HEK293 (cell line): ENCODE data around the gene CLIP1.

Source experiments
- BCL11B ChIP-seq: fragments of 450-650 bp; formaldehyde crosslinking; IDR thresholded peaks from 2 replicates; pipeline ENCODE4 v1.5.1; 2016; ENCODE audit warnings: low read depth, missing biosample characterization, missing genetic modification characterization
- MZF1 ChIP-seq: fragments of 450-650 bp; formaldehyde crosslinking; IDR thresholded peaks from 2 replicates; pipeline ENCODE4 v1.5.1; 2017; ENCODE audit warnings: missing biosample characterization, missing genetic modification characterization, borderline replicate concordance
- ZNF248 ChIP-seq: fragments of 450-650 bp; formaldehyde crosslinking; IDR thresholded peaks from 2 replicates; pipeline ENCODE4 v1.5.1; 2017; ENCODE audit warnings: missing biosample characterization, missing genetic modification characterization
- ZNF335 ChIP-seq: fragments of 450-650 bp; formaldehyde crosslinking; conservative IDR thresholded peaks from 2 replicates; pipeline ENCODE4 v1.5.1; 2016; ENCODE audit warnings: missing biosample characterization, missing genetic modification characterization
- ZNF366 ChIP-seq: fragments of 450-650 bp; formaldehyde crosslinking; conservative IDR thresholded peaks from 2 replicates; pipeline ENCODE4 v1.5.1; 2016; ENCODE audit warnings: missing biosample characterization, missing genetic modification characterization
- TF ChIP-seq, protein P1 (sequence below): fragments of 450-650 bp; formaldehyde crosslinking; IDR thresholded peaks from 2 replicates; pipeline ENCODE4 v1.5.1; 2016; ENCODE audit warnings: missing biosample characterization, missing genetic modification characterization
- TF ChIP-seq, protein P2 (sequence below): fragments of 450-650 bp; formaldehyde crosslinking; IDR thresholded peaks from 2 replicates; pipeline ENCODE4 v1.5.1; 2016; ENCODE audit warnings: missing biosample characterization, missing genetic modification characterization
- TF ChIP-seq, protein P3 (sequence below): fragments of 450-650 bp; formaldehyde crosslinking; IDR thresholded peaks from 2 replicates; pipeline ENCODE4 v1.5.1; 2016; ENCODE audit warnings: missing biosample characterization, missing genetic modification characterization
- TF ChIP-seq, protein P4 (sequence below): fragments of 450-650 bp; formaldehyde crosslinking; IDR thresholded peaks from 2 replicates; pipeline ENCODE4 v1.5.1; 2016; ENCODE audit warnings: missing biosample characterization, missing genetic modification characterization
- TF ChIP-seq, protein P5 (sequence below): fragments of 450-650 bp; formaldehyde crosslinking; conservative IDR thresholded peaks from 2 replicates; pipeline ENCODE4 v1.5.1; 2016; ENCODE audit warnings: low read depth, missing biosample characterization, missing genetic modification characterization
- TF ChIP-seq, protein P6 (sequence below): fragments of 450-650 bp; formaldehyde crosslinking; IDR thresholded peaks from 2 replicates; pipeline ENCODE4 v1.5.1; 2016; ENCODE audit warnings: missing biosample characterization, missing genetic modification characterization
- TF ChIP-seq, protein P7 (sequence below): fragments of 450-650 bp; formaldehyde crosslinking; IDR thresholded peaks from 2 replicates; pipeline ENCODE4 v1.5.1; 2016; ENCODE audit warnings: missing biosample characterization, missing genetic modification characterization

DNA sequence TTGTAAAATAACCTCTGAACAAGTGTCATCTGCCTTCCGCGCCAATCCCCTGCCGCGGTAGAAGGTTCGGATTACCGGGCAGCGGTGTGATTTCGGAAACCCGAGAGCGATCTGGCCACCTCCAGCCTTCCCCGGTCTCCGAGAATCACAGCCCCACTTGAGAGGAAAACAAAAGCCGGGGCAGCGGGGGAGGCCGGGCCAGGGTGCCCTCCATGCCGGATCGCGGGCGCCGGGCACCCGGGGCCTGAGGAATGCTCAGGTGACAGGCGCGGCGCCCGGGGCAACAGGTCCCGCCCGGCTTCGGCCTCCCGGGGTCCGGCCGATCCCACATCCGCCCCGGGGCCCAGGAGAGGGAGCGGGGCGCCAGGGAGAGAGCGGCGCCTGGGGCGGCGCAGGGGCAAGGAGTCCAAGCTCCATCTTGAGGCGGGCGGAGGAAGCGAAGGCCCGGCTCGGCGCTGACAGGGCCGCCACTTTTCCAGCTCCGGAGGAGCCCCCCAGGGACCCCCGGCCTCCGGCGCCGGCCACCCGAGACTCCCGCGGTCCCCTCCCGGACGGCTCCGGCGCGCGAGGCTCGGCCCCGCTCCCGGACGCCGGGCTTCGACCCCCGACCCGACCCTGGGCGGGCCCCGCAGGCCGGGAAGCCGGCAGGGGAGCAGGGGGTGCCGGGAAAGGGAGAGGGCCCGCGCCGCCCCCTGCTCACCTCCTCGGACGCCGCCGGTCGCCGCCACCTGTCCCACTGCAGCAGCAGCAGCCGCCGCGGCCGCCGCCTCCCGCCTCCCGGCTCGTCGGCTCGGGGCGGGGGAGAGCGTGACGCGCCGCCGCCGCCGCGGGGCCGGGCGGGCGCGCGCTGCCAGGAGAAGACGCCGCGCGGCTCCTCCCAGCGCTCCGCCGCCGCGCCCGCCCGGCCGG lies at the start of gene CLIP1:
- TF ChIP-seq, protein P1, sequence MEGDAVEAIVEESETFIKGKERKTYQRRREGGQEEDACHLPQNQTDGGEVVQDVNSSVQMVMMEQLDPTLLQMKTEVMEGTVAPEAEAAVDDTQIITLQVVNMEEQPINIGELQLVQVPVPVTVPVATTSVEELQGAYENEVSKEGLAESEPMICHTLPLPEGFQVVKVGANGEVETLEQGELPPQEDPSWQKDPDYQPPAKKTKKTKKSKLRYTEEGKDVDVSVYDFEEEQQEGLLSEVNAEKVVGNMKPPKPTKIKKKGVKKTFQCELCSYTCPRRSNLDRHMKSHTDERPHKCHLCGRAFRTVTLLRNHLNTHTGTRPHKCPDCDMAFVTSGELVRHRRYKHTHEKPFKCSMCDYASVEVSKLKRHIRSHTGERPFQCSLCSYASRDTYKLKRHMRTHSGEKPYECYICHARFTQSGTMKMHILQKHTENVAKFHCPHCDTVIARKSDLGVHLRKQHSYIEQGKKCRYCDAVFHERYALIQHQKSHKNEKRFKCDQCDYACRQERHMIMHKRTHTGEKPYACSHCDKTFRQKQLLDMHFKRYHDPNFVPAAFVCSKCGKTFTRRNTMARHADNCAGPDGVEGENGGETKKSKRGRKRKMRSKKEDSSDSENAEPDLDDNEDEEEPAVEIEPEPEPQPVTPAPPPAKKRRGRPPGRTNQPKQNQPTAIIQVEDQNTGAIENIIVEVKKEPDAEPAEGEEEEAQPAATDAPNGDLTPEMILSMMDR = peak; percentile 71
- TF ChIP-seq, protein P2, sequence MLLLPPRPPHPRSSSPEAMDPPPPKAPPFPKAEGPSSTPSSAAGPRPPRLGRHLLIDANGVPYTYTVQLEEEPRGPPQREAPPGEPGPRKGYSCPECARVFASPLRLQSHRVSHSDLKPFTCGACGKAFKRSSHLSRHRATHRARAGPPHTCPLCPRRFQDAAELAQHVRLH (tag by site-specific recombination) = no peak
- no peak for TF ChIP-seq ZNF366 (tag by site-specific recombination)
- TF ChIP-seq ZNF248 (tag by site-specific recombination) = no peak
- TF ChIP-seq, protein P3, sequence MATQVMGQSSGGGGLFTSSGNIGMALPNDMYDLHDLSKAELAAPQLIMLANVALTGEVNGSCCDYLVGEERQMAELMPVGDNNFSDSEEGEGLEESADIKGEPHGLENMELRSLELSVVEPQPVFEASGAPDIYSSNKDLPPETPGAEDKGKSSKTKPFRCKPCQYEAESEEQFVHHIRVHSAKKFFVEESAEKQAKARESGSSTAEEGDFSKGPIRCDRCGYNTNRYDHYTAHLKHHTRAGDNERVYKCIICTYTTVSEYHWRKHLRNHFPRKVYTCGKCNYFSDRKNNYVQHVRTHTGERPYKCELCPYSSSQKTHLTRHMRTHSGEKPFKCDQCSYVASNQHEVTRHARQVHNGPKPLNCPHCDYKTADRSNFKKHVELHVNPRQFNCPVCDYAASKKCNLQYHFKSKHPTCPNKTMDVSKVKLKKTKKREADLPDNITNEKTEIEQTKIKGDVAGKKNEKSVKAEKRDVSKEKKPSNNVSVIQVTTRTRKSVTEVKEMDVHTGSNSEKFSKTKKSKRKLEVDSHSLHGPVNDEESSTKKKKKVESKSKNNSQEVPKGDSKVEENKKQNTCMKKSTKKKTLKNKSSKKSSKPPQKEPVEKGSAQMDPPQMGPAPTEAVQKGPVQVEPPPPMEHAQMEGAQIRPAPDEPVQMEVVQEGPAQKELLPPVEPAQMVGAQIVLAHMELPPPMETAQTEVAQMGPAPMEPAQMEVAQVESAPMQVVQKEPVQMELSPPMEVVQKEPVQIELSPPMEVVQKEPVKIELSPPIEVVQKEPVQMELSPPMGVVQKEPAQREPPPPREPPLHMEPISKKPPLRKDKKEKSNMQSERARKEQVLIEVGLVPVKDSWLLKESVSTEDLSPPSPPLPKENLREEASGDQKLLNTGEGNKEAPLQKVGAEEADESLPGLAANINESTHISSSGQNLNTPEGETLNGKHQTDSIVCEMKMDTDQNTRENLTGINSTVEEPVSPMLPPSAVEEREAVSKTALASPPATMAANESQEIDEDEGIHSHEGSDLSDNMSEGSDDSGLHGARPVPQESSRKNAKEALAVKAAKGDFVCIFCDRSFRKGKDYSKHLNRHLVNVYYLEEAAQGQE = no peak
- TF ChIP-seq, protein P4, sequence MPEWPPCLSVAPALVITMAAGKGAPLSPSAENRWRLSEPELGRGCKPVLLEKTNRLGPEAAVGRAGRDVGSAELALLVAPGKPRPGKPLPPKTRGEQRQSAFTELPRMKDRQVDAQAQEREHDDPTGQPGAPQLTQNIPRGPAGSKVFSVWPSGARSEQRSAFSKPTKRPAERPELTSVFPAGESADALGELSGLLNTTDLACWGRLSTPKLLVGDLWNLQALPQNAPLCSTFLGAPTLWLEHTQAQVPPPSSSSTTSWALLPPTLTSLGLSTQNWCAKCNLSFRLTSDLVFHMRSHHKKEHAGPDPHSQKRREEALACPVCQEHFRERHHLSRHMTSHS = no peak
- TF ChIP-seq, protein P5, sequence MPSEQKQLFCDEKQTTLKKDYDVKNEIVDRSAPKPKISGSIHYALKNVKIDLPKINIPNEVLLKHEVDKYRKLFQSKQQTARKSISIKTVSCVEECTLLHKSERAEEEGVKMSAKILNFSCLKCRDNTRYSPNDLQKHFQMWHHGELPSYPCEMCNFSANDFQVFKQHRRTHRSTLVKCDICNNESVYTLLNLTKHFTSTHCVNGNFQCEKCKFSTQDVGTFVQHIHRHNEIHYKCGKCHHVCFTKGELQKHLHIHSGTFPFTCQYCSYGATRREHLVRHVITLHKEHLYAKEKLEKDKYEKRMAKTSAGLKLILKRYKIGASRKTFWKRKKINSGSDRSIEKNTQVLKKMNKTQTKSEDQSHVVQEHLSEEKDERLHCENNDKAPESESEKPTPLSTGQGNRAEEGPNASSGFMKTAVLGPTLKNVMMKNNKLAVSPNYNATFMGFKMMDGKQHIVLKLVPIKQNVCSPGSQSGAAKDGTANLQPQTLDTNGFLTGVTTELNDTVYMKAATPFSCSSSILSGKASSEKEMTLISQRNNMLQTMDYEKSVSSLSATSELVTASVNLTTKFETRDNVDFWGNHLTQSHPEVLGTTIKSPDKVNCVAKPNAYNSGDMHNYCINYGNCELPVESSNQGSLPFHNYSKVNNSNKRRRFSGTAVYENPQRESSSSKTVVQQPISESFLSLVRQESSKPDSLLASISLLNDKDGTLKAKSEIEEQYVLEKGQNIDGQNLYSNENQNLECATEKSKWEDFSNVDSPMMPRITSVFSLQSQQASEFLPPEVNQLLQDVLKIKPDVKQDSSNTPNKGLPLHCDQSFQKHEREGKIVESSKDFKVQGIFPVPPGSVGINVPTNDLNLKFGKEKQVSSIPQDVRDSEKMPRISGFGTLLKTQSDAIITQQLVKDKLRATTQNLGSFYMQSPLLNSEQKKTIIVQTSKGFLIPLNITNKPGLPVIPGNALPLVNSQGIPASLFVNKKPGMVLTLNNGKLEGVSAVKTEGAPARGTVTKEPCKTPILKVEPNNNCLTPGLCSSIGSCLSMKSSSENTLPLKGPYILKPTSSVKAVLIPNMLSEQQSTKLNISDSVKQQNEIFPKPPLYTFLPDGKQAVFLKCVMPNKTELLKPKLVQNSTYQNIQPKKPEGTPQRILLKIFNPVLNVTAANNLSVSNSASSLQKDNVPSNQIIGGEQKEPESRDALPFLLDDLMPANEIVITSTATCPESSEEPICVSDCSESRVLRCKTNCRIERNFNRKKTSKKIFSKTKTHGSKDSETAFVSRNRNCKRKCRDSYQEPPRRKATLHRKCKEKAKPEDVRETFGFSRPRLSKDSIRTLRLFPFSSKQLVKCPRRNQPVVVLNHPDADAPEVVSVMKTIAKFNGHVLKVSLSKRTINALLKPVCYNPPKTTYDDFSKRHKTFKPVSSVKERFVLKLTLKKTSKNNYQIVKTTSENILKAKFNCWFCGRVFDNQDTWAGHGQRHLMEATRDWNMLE (tag by site-specific recombination) = no peak
- no peak for TF ChIP-seq BCL11B (tag by site-specific recombination)
- TF ChIP-seq MZF1 (tag by site-specific recombination) = 0 out of 2 replicates have a peak, but pooled peaks have one; percentile 13
- TF ChIP-seq, protein P6, sequence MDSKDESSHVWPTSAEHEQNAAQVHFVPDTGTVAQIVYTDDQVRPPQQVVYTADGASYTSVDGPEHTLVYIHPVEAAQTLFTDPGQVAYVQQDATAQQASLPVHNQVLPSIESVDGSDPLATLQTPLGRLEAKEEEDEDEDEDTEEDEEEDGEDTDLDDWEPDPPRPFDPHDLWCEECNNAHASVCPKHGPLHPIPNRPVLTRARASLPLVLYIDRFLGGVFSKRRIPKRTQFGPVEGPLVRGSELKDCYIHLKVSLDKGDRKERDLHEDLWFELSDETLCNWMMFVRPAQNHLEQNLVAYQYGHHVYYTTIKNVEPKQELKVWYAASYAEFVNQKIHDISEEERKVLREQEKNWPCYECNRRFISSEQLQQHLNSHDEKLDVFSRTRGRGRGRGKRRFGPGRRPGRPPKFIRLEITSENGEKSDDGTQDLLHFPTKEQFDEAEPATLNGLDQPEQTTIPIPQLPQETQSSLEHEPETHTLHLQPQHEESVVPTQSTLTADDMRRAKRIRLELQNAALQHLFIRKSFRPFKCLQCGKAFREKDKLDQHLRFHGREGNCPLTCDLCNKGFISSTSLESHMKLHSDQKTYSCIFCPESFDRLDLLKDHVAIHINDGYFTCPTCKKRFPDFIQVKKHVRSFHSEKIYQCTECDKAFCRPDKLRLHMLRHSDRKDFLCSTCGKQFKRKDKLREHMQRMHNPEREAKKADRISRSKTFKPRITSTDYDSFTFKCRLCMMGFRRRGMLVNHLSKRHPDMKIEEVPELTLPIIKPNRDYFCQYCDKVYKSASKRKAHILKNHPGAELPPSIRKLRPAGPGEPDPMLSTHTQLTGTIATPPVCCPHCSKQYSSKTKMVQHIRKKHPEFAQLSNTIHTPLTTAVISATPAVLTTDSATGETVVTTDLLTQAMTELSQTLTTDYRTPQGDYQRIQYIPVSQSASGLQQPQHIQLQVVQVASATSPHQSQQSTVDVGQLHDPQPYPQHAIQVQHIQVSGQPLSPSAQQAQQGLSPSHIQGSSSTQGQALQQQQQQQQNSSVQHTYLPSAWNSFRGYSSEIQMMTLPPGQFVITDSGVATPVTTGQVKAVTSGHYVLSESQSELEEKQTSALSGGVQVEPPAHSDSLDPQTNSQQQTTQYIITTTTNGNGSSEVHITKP (tag by site-specific recombination) = no peak; the same call in 1 of the 2 replicates
- TF ChIP-seq, protein P7, sequence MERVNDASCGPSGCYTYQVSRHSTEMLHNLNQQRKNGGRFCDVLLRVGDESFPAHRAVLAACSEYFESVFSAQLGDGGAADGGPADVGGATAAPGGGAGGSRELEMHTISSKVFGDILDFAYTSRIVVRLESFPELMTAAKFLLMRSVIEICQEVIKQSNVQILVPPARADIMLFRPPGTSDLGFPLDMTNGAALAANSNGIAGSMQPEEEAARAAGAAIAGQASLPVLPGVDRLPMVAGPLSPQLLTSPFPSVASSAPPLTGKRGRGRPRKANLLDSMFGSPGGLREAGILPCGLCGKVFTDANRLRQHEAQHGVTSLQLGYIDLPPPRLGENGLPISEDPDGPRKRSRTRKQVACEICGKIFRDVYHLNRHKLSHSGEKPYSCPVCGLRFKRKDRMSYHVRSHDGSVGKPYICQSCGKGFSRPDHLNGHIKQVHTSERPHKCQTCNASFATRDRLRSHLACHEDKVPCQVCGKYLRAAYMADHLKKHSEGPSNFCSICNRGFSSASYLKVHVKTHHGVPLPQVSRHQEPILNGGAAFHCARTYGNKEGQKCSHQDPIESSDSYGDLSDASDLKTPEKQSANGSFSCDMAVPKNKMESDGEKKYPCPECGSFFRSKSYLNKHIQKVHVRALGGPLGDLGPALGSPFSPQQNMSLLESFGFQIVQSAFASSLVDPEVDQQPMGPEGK (tag by site-specific recombination) = peak; percentile 65
- peak; percentile 92 for TF ChIP-seq ZNF335 (tag by site-specific recombination)
